Activated naive CD8-positive, alpha-beta T cell treated with anti-CD3 and anti-CD28 coated beads, Interleukin-2, amount 50 U/mL, for 24 hours (primary cell): ENCODE data around the gene TOPBP1.
"Not testable (repeated sequence)": the region's sequence is repeated elsewhere in the genome, so short reads cannot be mapped to it uniquely, and the experiment has no call there.

ENCODE experiments used
- ATAC-seq: fragments of 150-1000 bp; cut with Tn5 transposase; one replicate; pipeline ENCODE4 v1.10.0; 2021
- DNase-seq: peaks from one replicate; pipeline ENCODE4 v3.0.0; 2021
- H3K27ac Mint-ChIP-seq: one replicate; pipeline ENCODE4 v1.8.0; 2021; ENCODE audit warnings: mild to moderate bottlenecking, mixed read lengths
- H3K27me3 Mint-ChIP-seq: one replicate; pipeline ENCODE4 v1.8.0; 2021; ENCODE audit warnings: mixed read lengths
- H3K36me3 Mint-ChIP-seq: one replicate; pipeline ENCODE4 v1.8.0; 2021; ENCODE audit warnings: low read depth, mixed read lengths
- H3K4me1 Mint-ChIP-seq: one replicate; pipeline ENCODE4 v1.8.0; 2021; ENCODE audit warnings: mixed read lengths
- H3K4me3 Mint-ChIP-seq: one replicate; pipeline ENCODE4 v1.8.0; 2021; ENCODE audit warnings: mild to moderate bottlenecking, moderate library complexity, mixed read lengths
- H3K9me3 Mint-ChIP-seq: one replicate; pipeline ENCODE4 v1.8.0; 2021; ENCODE audit warnings: mixed read lengths

The TOPBP1 gene

GRCh38 chr3:133692759-133693158 is 31.0 kb upstream of the TOPBP1 start:
- peaks cover 3% of the 10 kb centered on the region for H3K27me3 Mint-ChIP-seq
- no peak overlapping the region for H3K4me3 Mint-ChIP-seq
- H3K9me3 Mint-ChIP-seq = no peaks in the 10 kb centered on the region
- no peaks in the 10 kb centered on the region for H3K36me3 Mint-ChIP-seq
- DNase-seq (no peak), ATAC-seq (no peak)
- H3K27ac Mint-ChIP-seq = no peak overlapping the region
- peaks cover 6% of the 10 kb centered on the region for H3K4me1 Mint-ChIP-seq

GRCh38 chr3:133691273-133692107 is 29.7 kb upstream of the TOPBP1 start:
- H3K27me3 Mint-ChIP-seq = peaks cover 3% of the 10 kb centered on the region
- peaks cover 6% of the 10 kb centered on the region for H3K4me1 Mint-ChIP-seq
- ATAC-seq (peak; percentile 84), DNase-seq (no peak)
- H3K9me3 Mint-ChIP-seq = no peaks in the 10 kb centered on the region
- no peak overlapping the region for H3K27ac Mint-ChIP-seq
- no peaks in the 10 kb centered on the region for H3K36me3 Mint-ChIP-seq
- H3K4me3 Mint-ChIP-seq = no peak overlapping the region

DNA sequence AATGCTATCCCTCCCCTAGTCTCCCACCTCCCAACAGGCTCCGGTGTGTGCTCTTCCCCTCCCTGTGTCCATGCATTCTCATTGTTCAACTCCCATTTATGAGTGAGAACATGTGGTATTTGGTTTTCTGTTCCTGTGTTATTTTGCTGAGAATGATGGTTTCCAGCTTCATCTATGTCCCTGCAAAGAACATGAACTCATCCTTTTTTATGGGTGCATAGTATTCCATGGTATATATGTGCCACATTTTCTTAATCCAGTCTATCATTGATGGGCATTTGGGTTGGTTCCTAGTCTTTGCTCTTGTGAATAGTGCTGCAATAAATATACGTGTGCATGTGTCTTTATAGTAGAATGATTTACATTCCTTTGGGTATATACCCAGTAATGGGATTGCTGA is 16.3 kb upstream of the TOPBP1 start:
- not testable (repeated sequence) for ATAC-seq

DNA sequence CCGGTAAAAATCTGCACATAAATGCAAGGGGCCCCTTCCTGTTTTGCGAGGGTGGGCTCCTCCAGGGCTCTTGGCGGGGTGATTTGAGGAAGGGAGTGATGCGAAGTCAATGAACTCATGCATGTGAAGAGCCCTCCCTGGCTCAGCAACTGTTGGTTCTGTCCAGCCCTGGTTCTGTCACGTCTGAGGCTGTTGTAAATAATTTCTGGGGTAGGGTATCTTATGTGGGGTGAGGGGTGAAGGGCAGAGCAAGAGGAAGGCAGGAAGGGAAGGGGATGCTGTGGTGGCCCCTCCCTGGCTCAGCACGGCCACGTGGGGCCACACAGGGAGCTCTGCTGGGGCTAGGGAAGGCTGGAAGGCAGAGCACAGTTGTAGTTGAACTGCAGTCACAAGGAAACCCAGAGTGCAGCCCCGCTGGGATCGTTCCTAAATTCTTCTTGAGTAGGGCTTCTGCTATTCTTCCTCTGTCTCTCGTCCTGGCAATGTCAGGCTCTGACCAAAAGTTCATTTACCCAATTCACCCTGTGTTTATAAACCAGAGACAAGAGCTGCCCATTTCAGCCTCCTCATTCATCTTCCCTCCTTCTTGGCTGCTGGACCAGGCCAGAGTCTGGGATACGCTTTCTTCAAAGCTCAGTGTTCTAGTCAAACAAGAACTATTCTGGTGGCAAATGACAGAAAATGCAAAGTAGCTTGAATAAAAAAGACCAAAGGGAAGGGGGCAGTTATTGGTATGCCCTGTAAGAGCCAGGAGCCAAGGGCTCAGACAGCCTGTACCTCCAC is 14.8 kb upstream of the TOPBP1 start:
- H3K9me3 Mint-ChIP-seq = no peaks in the 10 kb centered on the region
- H3K27me3 Mint-ChIP-seq = peaks cover 54% of the 10 kb centered on the region
- H3K27ac Mint-ChIP-seq = no peak overlapping the region
- DNase-seq (no peak), ATAC-seq (no peak)
- H3K4me3 Mint-ChIP-seq = no peak overlapping the region
- no peaks in the 10 kb centered on the region for H3K36me3 Mint-ChIP-seq
- no peaks in the 10 kb centered on the region for H3K4me1 Mint-ChIP-seq

More for the DNA sequence above, 16.3 kb upstream of the TOPBP1 start:
- not testable (repeated sequence) for H3K27ac Mint-ChIP-seq, H3K4me3 Mint-ChIP-seq, DNase-seq, H3K36me3 Mint-ChIP-seq, H3K4me1 Mint-ChIP-seq, H3K9me3 Mint-ChIP-seq
- H3K27me3 Mint-ChIP-seq = peaks cover 56% of the 10 kb centered on the region

DNA sequence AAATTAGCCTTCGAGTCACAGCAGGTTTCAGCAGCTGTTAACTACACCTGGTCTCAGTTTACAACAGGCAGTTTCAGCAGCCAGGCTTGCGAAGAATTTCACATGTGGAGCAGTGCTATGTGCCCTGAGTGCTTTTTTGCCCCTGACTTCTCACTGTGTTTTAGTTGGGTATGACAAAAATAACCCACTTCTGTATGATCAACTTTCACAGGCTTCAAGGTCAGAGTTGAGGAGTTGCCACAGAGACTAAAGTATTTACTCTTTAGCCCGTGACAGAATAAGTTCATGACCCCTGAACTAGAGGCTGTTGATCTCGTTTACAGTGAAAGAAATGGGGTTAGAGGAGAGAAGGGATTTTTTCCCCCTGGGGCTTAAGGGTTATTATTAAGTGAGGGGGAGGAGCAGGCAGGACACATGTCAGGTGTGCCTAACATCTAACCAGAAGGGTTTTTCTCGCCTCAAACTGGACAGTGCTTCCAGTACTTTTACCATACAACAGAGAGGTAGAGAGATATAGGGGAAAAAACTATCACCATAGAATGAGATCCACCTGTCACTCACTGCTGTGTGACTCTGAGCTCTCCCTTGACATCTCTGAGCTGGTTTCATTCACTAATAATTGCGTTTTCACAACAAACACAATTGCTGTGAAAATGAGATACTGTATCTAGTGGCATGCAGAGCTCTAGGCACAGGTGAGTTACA is 14.0 kb upstream of the TOPBP1 start:
- no peak overlapping the region for H3K4me3 Mint-ChIP-seq
- DNase-seq (no peak), ATAC-seq (no peak)
- no peak overlapping the region for H3K27ac Mint-ChIP-seq
- no peaks in the 10 kb centered on the region for H3K9me3 Mint-ChIP-seq
- H3K36me3 Mint-ChIP-seq = no peaks in the 10 kb centered on the region
- peaks cover 55% of the 10 kb centered on the region for H3K27me3 Mint-ChIP-seq
- H3K4me1 Mint-ChIP-seq = no peaks in the 10 kb centered on the region

GRCh38 chr3:133674290-133674919 is 12.7 kb upstream of the TOPBP1 start:
- Mint-ChIP-seq H3K36me3 (no peaks in the 10 kb centered on the region), H3K9me3 (no peaks in the 10 kb centered on the region), H3K27ac (no peak overlapping the region), H3K4me3 (no peak overlapping the region), H3K4me1 (no peaks in the 10 kb centered on the region), H3K27me3 (peaks cover 55% of the 10 kb centered on the region)
- no peak for ATAC-seq
- no peak for DNase-seq

DNA sequence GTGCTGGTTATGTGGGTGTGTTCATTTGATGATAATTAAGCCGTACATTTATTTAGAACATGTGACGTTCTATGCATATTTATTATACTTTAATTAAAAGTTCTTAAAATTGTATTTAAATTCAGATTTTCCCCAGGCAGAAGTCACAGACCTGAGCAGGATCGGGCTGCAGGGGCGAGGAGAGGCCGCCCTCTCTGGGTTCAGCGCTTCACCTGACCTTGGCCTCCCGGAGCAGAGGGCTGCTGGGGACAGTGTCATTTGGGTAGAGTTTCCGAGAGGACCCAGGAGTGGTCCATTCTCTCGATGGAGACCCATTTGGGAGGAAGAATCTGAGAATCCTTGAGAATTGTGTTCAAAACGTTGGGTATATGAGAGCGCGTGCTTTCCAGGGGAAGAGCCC is 12.0 kb upstream of the TOPBP1 start:
- H3K4me3 Mint-ChIP-seq = no peak overlapping the region
- H3K27me3 Mint-ChIP-seq = peaks cover 54% of the 10 kb centered on the region
- DNase-seq (no peak), ATAC-seq (no peak)
- no peak overlapping the region for H3K27ac Mint-ChIP-seq
- no peaks in the 10 kb centered on the region for H3K4me1 Mint-ChIP-seq
- no peaks in the 10 kb centered on the region for H3K9me3 Mint-ChIP-seq
- no peaks in the 10 kb centered on the region for H3K36me3 Mint-ChIP-seq

DNA sequence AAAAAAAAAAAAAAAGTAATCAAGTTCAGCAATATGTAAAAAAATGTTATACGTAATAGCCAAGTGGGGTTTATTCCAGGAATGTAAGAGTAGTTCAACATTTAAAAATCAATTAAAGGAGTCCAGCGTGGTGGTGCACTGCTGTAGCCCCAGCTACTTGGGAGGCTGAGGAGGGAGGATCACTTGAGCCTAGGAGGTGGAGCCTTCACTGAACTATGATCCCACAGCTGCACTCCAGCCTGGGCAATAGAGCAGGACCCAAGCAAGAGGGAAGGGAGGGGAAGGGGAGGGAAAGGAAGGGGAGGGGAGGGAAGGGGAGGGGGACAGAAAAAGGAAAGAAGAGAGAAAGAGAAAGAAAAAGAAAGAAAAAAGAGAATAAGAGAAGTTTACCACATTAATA is 10.7 kb upstream of the TOPBP1 start:
- DNase-seq (no peak), ATAC-seq (no peak)
- Mint-ChIP-seq H3K36me3 (no peaks in the 10 kb centered on the region), H3K27me3 (peaks cover 45% of the 10 kb centered on the region), H3K4me1 (no peaks in the 10 kb centered on the region), H3K9me3 (no peaks in the 10 kb centered on the region), H3K27ac (no peak overlapping the region), H3K4me3 (no peak overlapping the region)

- Mint-ChIP-seq H3K4me3 (no peak overlapping the region), H3K27me3 (peaks cover 31% of the 10 kb centered on the region), H3K27ac (no peak overlapping the region), H3K4me1 (no peaks in the 10 kb centered on the region), H3K9me3 (no peaks in the 10 kb centered on the region), H3K36me3 (no peaks in the 10 kb centered on the region)
- DNase-seq (no peak), ATAC-seq (no peak)
These were observed 8.8 kb upstream of the TOPBP1 start for GRCh38 chr3:133670525-133670995.

DNA sequence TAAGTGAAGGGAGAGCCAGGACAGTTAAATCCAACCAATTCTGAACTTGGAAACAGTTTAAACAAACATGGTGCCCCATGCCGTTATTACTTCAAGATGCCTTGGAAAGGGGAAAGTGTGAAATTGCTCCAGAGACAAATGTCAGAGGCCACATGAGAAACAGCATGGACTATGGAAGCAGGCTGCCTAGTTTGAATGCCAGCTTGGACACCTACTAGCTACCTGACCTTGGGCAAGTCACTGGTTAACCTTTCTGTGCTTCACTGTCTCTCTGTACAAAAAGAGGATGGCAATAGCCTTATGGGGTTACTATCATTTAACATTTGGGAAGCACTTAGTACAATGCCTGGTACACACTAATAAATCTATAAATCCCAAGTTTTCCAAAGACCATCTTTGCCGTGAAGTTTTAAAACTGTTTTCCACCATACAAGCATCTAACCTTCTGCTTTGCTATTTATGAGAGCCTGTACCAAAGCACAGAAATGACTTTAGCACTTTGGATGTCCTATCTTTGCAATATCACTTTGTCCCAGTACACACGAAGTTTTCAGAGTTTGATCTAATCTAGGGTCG is 8.3 kb upstream of the TOPBP1 start:
- Mint-ChIP-seq H3K9me3 (no peaks in the 10 kb centered on the region), H3K27me3 (peaks cover 27% of the 10 kb centered on the region), H3K4me1 (no peaks in the 10 kb centered on the region), H3K4me3 (no peak overlapping the region), H3K27ac (no peak overlapping the region), H3K36me3 (no peaks in the 10 kb centered on the region)
- DNase-seq = no peak
- ATAC-seq = no peak

GRCh38 chr3:133667118-133667517 is 5.4 kb upstream of the TOPBP1 start:
- H3K27me3 Mint-ChIP-seq = peaks cover 4% of the 10 kb centered on the region
- DNase-seq (no peak), ATAC-seq (no peak)
- H3K4me1 Mint-ChIP-seq = peaks cover 16% of the 10 kb centered on the region
- H3K36me3 Mint-ChIP-seq = no peaks in the 10 kb centered on the region
- H3K9me3 Mint-ChIP-seq = no peaks in the 10 kb centered on the region
- no peak overlapping the region for H3K27ac Mint-ChIP-seq
- no peak overlapping the region for H3K4me3 Mint-ChIP-seq

DNA sequence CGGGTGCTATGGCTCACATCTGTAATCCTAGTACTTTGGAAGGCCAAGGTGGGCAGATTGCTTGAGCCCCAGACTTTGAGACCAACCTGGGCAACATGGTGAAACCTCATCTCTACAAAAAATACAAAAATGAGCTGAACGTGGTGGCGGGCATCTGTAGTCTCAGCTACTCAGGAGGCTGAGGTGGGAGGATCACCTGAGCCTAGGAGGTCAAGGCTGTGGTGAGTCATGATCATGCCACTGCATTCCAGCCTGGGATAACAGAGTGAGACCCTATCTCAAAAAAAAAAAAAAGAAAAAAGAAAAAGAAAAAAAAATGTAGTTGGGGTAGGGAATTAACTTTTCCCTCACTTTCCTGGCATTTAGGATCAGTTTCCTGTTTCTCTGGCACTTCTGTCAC is 3.4 kb upstream of the TOPBP1 start:
- H3K36me3 Mint-ChIP-seq, H3K27me3 Mint-ChIP-seq: not testable (repeated sequence)

GRCh38 chr3:133663569-133664313 is 2.0 kb upstream of the TOPBP1 start:
- Mint-ChIP-seq H3K36me3 (peaks cover 15% of the 10 kb centered on the region), H3K4me3 (peak overlapping the region; percentile 44), H3K27me3 (no peaks in the 10 kb centered on the region), H3K9me3 (no peaks in the 10 kb centered on the region), H3K4me1 (peaks cover 36% of the 10 kb centered on the region), H3K27ac (peak overlapping the region; percentile 37)
- ATAC-seq (peak; percentile 66), DNase-seq (peak; percentile 16)

More for the DNA sequence above, 3.4 kb upstream of the TOPBP1 start:
- peaks cover 24% of the 10 kb centered on the region for H3K4me1 Mint-ChIP-seq
- H3K4me3 Mint-ChIP-seq, H3K9me3 Mint-ChIP-seq, ATAC-seq, H3K27ac Mint-ChIP-seq, DNase-seq: not testable (repeated sequence)
